ENCODE data around the gene JAML.

The JAML gene

DNA sequence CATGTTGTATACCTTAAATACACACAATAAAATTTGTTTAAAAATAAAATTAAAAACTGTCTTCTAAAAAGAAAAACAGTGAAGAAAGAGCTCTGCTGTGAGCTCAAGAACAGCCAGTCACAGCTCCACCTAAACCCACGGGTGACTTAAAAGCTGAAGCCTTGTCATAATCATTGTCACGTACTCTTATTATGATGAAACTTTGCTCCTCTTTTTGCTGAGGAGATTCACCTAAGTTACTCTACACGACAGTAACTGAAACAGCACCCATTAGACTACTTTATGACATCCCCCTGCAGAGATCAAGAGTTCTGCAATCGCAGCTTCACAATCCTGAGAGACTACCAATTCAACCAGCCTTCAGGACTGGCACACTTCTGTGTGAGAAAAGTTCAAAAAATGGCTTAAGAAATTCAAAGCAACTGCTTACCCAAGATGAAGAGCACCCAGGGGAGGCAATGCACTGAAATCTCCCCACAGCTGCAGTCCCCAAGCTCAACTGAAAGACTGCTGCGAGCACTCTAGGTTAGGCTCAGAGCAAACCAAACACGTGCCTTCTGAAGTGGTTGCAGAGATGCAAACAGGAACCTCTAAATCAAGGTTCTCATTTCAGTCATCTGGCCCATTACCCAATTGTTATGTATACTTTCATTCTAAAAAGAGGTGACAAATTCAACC lies at the start of gene JAML:
JAML (minus strand) TSS at position 501 of the 678 bp plus-strand sequence. CDS start 10,145 bp downstream, outside the sequence.
- DNase-seq (ENCODE audit: low read depth), result no peak

DNA sequence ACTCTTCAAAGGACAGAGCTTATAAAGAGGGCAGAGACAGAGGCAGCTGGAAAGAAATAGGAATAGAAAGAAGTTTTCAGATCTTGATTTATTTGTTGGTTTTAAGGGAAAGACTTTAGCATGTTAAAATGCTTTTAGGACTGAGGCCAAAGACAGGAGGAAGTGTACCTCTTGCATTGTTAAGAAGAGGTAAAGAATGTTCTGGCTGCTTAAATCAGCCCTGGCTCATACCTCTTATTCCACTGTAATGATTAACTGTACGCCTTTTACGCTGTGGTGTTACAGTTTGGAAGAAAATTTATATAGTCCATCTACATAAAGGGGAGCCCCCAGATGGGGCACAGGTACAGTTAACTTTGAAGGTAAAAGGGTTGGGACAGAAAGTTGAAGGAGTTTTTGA lies 49.4 kb upstream of the JAML start:
- DNase-seq (ENCODE audit: low read depth), result no peak

GRCh38 chr11:118272001-118272400 lies 47.2 kb upstream of the JAML start:
- no peak for DNase-seq (ENCODE audit: low read depth)

DNA sequence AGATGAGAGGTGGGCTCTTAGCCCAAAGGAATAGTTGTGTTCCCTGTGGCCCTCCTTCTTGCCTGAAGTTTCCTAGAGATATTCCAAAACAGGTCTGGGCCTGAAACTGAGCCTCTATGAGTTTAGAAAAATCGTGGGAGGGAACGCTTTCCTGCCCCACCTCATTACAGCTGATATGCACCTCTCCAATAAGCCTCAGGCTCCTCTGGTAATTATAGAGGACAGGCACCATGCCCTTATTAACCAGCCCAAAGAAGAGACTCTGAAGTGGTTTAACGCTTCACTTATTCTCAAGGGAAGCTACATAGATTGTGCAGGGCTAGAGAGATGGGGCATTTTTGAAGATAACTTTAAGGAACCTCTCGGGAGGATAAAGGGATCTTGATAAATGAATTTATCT lies 42.7 kb upstream of the JAML start:
- no peak for DNase-seq (ENCODE audit: low read depth)

DNA sequence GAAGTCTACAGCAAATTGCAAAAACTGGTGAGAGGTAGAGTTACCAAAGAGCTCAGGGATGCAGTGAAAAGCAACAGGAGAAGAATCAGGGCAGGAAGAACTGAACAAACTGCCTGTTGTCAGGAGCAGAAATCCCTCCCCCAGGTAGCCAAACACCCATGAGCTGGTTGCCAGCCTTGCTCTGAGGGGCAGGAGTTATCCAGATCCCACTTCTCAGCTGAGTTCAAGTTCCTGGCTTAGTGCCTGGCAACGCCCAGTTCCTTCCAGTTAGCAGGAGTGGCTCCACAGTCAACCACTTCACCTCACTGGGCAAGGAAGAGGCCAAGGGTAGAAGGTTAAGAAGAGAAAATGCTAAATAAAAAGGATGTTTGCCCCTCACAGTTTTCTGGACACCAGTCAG lies 41.1 kb upstream of the JAML start:
- DNase-seq (ENCODE audit: low read depth), result no peak

DNA sequence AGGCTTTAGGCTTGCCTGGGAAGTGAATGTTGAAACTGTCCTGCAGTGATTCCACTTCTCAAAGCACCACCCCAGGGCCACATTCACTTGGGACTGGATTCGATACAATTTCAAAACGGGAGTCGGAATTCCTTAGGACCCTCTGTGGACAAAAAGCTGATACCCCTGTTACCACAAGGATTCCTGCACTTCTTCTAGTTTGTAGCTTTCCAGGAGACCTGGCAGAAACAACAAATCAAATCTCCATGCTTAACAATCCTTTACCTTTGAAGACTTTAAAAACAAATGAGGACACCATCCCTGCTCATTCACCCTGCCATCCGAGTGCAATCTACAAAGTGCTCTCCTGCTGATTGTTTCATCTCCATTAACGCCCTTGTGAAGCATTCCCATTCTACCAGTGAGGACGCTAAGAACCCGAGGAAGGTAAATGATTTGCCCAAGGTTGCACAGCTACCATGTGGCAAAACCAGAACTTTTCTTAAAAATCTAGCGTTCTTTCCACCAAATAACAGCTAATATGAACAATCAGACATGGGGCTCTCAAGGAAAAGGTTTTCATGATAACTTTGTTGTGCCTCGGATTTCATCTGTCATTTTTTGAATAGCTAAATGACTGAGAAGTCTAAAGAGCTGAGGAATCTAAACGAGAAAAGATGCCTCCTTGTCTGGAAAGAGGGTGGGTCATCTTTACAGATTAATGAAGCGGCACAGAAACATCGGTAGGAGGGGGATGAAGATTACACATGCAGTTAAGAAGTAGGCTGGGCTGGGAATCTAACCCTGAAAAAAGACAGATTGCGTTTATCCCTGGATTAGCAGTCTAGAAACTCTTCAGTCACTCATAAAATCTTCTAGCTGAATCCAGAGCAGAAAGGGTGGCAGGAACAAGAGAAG lies 40.0 kb upstream of the JAML start:
- DNase-seq (ENCODE audit: low read depth), result no peak

DNA sequence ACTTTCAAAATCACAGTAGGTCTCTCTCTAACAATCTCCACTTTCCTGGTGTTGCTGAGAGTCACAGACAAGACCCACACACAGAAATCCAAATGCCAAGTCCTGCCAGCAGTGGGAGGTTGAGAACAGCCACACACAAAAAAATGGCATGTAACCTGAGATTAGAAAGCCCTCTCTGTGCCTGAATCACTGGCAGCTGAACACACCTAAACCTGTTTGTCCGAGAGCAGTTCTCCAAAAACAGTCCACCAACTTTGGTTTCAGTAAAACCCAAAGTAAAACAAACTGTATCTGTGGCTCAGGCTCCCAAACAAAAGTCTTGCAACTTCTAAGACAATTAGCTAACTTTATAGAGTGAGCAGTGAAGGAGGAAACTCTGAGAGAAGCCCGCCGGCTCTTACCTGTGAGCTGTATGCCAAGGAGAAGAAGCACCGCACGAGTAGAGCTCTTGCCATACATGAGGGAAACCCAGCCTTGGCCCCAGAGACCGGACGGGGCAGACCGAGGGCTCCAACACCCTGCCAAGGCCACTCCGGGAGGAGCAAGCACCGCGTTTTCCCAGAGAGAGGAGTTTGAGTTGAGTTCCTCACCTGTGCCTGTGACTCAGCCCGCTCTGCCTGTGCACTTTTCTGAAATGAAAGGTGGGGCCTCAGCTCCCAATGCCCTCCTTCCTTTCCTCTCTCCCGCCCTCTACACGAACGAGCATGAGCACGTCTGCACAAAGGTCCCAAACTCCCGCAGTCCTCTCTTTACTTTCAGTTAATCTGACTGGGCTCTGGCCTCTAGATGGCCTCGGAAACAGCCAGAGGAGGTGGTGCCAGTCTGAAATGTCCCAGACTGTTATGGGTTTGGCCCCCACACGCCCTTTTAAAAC lies 39.1 kb upstream of the JAML start, which contains the start of gene MPZL2:
MPZL2 (minus strand) TSS at position 603 of the 874 bp plus-strand sequence; CDS start at position 459, 144 bp downstream.
- no peak for DNase-seq (ENCODE audit: low read depth)

DNA sequence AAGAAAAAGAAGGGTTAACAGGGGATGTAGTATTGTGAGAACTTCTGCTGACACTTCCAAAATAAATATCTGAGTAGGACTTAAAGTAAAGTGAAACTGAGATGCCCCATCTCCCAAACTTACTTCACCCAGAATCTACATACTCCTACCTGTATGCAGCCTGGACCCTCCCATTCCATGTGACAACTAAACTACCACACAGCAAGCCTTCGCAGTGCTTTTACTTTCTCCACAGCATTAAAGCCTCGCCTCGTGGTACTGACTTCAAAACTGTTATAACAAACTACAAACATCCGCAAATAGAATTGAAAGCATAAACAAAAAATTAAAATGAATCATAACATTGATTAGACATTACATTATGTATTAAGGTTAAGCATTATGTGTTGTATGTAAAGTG lies 38.3 kb upstream of the JAML start:
- no peak for DNase-seq (ENCODE audit: low read depth)

DNA sequence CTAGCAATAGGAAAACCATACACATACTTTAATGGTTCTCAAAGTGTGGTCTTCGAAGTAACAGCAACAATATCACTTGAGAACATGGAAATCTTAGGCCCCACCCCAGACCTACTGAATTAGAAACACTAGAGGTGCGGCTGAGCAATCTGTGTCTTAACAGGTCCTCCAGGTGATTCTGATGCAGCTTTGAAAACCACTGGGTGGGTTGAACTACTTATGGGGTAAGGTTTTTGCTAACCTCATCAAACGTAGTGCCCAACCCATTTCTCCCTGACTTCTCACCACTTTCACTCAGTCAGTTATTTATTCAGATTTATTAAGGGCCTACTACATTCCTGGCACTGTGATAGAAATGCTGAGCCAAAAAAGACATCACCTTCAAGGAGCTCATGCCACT lies 35.5 kb upstream of the JAML start:
- DNase-seq (ENCODE audit: low read depth), result no peak

GRCh38 chr11:118259138-118259537 lies 34.3 kb upstream of the JAML start:
- DNase-seq (ENCODE audit: low read depth), result no peak

DNA sequence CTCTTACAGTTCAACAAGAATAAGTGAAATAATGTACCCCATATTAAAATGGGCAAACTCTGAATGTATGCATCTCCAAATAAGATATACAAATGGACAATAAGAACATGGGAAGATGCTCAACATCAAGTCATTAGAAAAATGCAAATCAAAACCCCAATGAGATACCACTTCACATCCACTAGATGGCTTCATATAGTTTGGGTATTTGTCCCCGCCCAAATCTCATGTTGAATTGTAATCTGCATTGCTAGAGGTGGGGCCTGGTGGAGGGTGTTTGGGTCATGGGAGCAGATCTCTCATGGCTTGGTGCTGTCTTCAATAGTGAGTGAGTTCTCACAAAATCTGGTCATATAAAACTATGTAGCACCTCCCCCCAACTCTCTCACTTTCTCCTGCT lies 33.6 kb upstream of the JAML start:
- no peak for DNase-seq (ENCODE audit: low read depth)

- no peak for DNase-seq (ENCODE audit: low read depth)
Observed at GRCh38 chr11:118252688-118253087, 27.9 kb upstream of the JAML start.

GRCh38 chr11:118251858-118252652 lies 27.2 kb upstream of the JAML start, which contains the start of gene MPZL3:
MPZL3 (minus strand) TSS chr11:118252365; CDS start chr11:118252294, 71 bp downstream.
- DNase-seq (ENCODE audit: low read depth), result no peak

DNA sequence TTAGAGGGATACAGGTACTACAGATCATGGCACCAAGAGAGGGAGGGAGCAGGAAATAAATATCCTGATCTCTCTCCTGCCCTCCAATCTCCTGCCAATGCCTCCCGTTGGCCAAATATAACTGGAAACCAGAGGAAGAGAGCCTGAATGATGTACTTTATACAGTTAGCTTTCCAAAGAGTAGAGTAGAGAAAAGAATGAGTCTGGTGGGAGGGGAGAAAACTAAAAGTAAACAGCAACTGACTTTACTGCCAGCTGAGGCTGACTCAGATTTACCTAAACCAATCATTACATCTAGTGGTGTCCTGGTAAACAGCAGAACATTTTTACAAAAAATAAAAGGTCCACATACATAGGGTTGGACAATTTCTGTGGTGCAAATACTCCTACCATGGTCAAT lies 22.2 kb upstream of the JAML start:
- no peak for DNase-seq (ENCODE audit: low read depth)

- DNase-seq (ENCODE audit: low read depth), result no peak
Observed at GRCh38 chr11:118245936-118246562, 21.2 kb upstream of the JAML start.

- DNase-seq (ENCODE audit: low read depth), result no peak
Observed at GRCh38 chr11:118243993-118244762, 19.4 kb upstream of the JAML start.

DNA sequence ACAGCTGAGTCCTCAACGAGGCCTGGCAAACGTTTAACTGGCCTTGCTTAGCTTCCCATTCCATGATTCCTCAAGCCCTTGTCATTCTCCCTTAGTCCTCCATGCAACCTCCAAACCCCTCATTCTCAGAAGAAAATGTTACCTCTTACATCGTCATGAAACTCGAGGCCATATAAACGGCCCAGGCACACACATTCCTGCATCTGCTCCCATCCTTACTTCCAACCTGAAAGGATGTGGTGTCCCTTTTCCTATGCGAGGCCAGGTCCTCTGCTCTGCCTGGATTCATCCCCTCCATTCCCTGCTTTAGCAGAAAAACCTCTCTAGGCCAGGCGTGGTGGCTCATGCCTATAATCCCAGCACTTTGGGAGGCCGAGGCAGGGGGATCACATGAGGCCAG lies 18.4 kb upstream of the JAML start:
- no peak for DNase-seq (ENCODE audit: low read depth)

- DNase-seq (ENCODE audit: low read depth), result no peak
Observed at GRCh38 chr11:118241764-118242098, 16.9 kb upstream of the JAML start.

GRCh38 chr11:118240999-118241763 lies 16.4 kb upstream of the JAML start:
- no peak for DNase-seq (ENCODE audit: low read depth)
